Stimulated activated CD4-positive, alpha-beta T cell treated with anti-CD3 and anti-CD28 coated beads, Interleukin-15, amount 100 ng/mL, for 1 hour (primary cell): ENCODE results near the gene ATG2B.

Experiments
- DNase-seq, 2 donors: peaks; one replicate each; pipeline ENCODE4 v3.0.0-alpha.2; 2020; ENCODE audit warnings: low read depth in 1 of 2, low spot score in 1 of 2

ATG2B gene

GRCh38 chr14:96362965-96363750 lies at the start of gene ATG2B, which contains the start of gene GSKIP:
ATG2B (minus strand) TSS chr14:96363341; CDS start chr14:96362976, 365 bp downstream.
GSKIP (plus strand) TSS chr14:96363526; CDS start chr14:96382248, 18,722 bp downstream.
- DNase-seq = peak; percentile 97 to 98

- DNase-seq = no peak
These were observed 47.0 kb upstream of the ATG2B start for GRCh38 chr14:96410119-96410518.

- no peak for DNase-seq
These were observed 46.6 kb upstream of the ATG2B start for GRCh38 chr14:96409701-96410100.

- DNase-seq = no peak
These were observed 45.5 kb upstream of the ATG2B start for GRCh38 chr14:96408608-96409007.

- DNase-seq = no peak
These were observed 44.9 kb upstream of the ATG2B start for GRCh38 chr14:96407935-96408570.

GRCh38 chr14:96405677-96406076 lies 42.5 kb upstream of the ATG2B start:
- DNase-seq = no peak

- no peak for DNase-seq
These were observed 40.3 kb upstream of the ATG2B start for GRCh38 chr14:96403409-96403808.

- DNase-seq = no peak
These were observed 37.4 kb upstream of the ATG2B start for GRCh38 chr14:96400495-96400894.

- DNase-seq = no peak
These were observed 36.3 kb upstream of the ATG2B start for GRCh38 chr14:96399405-96399804.

GRCh38 chr14:96398921-96399320 lies 35.8 kb upstream of the ATG2B start:
- no peak for DNase-seq

GRCh38 chr14:96398432-96398831 lies 35.3 kb upstream of the ATG2B start:
- DNase-seq = no peak

- DNase-seq = no peak
These were observed 31.1 kb upstream of the ATG2B start for GRCh38 chr14:96394047-96394815.

- DNase-seq = no peak
These were observed 30.0 kb upstream of the ATG2B start for GRCh38 chr14:96393071-96393691.

GRCh38 chr14:96391293-96392118 lies 28.4 kb upstream of the ATG2B start:
- DNase-seq = peak; percentile 100

- no peak for DNase-seq
These were observed 27.8 kb upstream of the ATG2B start for GRCh38 chr14:96390965-96391292.

GRCh38 chr14:96385385-96385784 lies 22.2 kb upstream of the ATG2B start:
- DNase-seq = no peak

GRCh38 chr14:96384740-96385139 lies 21.6 kb upstream of the ATG2B start:
- no peak for DNase-seq

GRCh38 chr14:96384053-96384452 lies 20.9 kb upstream of the ATG2B start:
- DNase-seq = no peak

GRCh38 chr14:96383445-96383844 lies 20.3 kb upstream of the ATG2B start:
- DNase-seq = no peak

GRCh38 chr14:96380735-96381134 lies 17.6 kb upstream of the ATG2B start:
- no peak for DNase-seq

GRCh38 chr14:96376093-96376492 lies 13.0 kb upstream of the ATG2B start:
- DNase-seq = no peak
